COLO829 (cell line): ENCODE data around the gene PIM1.
"Not testable (repeated sequence)": the region's sequence is repeated elsewhere in the genome, so short reads cannot be mapped to it uniquely, and the experiment has no call there.

ENCODE experiments used
- DNase-seq: peaks from one replicate; pipeline ENCODE4 v3.0.0; 2012; ENCODE audit warnings: low spot score

PIM1 gene

DNA sequence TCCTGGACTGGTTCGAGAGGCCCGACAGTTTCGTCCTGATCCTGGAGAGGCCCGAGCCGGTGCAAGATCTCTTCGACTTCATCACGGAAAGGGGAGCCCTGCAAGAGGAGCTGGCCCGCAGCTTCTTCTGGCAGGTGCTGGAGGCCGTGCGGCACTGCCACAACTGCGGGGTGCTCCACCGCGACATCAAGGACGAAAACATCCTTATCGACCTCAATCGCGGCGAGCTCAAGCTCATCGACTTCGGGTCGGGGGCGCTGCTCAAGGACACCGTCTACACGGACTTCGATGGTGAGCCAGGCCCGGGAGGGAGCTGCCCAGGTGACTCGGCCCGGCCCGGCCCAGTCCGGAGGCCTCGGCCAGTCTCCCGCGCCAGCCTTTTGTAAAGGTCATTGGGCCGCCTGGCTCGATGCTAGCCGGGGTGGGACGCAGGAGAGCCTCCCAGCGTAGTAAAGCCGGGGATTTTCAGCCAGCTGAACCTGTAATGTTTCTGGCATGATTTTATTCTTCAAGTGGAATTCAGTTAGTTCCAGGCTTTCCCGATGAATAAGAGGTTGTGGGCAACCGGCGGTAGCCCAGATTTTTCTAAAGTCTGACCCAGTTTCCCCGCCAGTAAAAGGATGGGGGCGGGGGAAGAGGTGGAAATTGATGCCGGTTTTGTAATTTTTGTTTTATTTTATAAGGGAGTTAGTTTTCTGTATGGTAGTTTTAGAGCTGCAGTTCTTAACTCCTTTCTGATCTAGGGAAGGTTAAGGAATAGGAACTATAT lies 1.4 kb downstream of the PIM1 start:
- no peak for DNase-seq

DNA sequence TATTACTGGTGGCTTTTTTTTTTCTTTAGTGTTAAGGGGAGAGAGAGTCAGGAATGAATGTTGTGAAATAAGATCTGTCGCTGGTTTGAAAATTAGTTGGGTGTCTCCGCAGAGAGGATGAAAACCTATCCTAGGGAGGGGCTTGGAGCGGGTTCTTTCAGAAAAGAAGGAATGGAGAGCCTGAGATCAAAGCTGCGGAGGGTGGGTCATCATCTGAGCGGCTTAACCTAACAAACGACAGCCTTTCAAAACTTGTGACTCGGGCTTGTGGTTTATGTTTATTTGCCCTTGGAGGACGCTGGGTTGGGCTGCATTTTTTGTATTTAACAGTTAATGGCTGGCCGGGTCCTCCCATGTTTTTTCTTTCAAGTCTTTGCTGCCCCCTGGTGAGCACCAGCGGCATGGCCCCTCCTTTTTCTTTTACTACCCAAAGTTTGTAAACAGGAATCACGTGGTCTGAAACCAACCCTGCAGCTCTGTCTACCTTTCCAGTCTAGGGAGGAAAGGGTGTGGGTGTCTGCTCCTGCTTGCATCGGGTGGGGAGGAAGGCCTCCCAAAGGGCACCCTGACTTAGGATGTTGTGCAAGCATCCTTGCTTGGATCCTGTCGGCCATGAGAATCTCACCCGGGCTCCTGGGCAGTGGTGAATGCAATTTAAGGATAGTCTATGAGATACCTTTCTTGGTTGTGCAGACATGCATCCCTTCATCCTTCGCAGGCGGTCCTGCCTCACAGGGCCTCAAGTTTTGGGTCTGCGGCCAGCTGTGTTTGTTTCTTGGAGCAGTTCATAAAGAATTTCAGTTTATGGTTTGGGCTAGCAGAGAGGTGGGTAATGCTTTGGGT lies 2.2 kb downstream of the PIM1 start:
- DNase-seq = peak; percentile 96

DNA sequence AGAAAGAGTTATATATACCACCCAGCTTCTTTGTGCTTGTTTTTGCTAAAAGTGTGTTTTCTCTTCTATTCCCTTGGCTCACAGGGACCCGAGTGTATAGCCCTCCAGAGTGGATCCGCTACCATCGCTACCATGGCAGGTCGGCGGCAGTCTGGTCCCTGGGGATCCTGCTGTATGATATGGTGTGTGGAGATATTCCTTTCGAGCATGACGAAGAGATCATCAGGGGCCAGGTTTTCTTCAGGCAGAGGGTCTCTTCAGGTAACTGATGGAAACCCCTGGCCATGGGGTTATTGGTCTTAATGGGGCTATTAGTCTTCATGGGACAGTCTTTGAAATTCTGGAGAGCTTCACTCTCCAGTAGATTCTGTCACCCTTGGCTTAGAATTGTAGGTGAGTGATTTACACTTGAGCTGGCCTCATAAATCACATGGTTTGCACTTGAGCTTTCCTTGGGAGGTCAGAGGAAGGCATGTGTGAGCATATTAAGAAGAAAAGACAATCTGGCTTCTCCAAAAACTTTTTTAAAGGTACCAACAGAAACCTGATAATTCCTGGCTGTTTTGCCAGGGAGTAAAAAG lies 3.0 kb downstream of the PIM1 start:
- no peak for DNase-seq

DNA sequence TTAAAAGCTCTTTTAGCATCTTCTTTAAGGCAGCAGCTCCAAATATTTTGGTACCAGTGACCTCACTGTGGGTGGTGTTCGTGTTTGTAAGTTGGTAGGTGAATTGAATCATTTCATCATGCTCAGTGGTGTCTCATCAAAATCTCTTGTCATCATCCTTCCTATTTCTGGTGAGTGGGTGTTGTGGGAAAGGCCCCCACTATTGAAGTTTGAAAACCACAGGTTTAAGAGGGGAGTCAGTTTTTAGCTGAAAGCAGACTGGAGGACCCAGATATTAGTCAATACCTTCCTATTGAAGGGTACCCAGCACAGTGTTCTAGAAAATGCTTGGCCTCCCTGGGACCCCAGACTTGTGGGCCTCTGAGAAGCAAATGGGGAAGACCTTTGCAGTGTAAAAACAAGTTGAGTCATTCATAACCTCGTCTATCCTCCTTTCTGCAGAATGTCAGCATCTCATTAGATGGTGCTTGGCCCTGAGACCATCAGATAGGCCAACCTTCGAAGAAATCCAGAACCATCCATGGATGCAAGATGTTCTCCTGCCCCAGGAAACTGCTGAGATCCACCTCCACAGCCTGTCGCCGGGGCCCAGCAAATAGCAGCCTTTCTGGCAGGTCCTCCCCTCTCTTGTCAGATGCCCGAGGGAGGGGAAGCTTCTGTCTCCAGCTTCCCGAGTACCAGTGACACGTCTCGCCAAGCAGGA lies 3.7 kb downstream of the PIM1 start:
- DNase-seq = no peak

DNA sequence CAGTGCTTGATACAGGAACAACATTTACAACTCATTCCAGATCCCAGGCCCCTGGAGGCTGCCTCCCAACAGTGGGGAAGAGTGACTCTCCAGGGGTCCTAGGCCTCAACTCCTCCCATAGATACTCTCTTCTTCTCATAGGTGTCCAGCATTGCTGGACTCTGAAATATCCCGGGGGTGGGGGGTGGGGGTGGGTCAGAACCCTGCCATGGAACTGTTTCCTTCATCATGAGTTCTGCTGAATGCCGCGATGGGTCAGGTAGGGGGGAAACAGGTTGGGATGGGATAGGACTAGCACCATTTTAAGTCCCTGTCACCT lies 4.2 kb downstream of the PIM1 start:
- DNase-seq = no peak

DNA sequence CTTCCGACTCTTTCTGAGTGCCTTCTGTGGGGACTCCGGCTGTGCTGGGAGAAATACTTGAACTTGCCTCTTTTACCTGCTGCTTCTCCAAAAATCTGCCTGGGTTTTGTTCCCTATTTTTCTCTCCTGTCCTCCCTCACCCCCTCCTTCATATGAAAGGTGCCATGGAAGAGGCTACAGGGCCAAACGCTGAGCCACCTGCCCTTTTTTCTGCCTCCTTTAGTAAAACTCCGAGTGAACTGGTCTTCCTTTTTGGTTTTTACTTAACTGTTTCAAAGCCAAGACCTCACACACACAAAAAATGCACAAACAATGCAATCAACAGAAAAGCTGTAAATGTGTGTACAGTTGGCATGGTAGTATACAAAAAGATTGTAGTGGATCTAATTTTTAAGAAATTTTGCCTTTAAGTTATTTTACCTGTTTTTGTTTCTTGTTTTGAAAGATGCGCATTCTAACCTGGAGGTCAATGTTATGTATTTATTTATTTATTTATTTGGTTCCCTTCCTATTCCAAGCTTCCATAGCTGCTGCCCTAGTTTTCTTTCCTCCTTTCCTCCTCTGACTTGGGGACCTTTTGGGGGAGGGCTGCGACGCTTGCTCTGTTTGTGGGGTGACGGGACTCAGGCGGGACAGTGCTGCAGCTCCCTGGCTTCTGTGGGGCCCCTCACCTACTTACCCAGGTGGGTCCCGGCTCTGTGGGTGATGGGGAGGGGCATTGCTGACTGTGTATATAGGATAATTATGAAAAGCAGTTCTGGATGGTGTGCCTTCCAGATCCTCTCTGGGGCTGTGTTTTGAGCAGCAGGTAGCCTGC lies 4.8 kb downstream of the PIM1 start:
- no peak for DNase-seq

DNA sequence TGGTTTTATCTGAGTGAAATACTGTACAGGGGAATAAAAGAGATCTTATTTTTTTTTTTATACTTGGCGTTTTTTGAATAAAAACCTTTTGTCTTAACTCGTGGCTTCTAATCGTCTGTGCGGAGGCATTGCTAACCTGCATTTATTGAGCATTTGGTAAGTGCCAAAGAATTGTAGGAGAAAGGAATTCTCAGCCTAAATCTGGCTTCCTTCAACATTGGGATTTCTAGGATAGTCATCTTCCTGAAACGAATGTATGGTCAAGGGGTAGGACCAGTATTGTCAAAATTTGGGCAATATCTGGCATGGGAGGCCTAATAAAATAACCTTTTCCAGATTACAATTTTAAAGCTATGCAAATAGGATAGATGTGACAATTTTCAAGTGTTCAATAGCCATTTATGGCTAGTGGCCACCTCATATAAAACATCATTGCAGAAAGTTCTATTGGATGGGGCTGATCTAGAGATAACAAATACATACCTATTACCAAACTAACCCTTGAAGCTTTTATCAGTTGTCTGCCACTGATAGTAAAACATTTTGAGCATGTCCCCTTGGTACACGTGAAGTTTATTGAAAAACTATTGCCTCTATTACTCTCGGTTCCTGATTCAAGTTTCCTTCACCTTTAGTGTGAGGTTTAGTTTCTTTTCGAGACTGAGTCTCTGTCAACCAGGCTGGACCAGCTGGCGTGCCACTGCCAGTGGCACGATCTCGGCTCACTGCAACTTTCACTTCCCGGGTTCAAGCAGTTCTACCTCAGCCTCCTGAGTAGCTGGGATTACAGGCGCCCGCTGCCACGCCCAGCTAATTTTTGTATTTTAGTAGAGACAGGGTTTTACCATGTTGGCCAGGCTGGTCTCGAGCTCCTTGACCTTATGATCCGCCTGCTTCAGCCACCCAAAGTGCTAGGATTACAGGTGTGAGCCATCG lies 5.6 kb downstream of the PIM1 start:
- DNase-seq = no peak

DNA sequence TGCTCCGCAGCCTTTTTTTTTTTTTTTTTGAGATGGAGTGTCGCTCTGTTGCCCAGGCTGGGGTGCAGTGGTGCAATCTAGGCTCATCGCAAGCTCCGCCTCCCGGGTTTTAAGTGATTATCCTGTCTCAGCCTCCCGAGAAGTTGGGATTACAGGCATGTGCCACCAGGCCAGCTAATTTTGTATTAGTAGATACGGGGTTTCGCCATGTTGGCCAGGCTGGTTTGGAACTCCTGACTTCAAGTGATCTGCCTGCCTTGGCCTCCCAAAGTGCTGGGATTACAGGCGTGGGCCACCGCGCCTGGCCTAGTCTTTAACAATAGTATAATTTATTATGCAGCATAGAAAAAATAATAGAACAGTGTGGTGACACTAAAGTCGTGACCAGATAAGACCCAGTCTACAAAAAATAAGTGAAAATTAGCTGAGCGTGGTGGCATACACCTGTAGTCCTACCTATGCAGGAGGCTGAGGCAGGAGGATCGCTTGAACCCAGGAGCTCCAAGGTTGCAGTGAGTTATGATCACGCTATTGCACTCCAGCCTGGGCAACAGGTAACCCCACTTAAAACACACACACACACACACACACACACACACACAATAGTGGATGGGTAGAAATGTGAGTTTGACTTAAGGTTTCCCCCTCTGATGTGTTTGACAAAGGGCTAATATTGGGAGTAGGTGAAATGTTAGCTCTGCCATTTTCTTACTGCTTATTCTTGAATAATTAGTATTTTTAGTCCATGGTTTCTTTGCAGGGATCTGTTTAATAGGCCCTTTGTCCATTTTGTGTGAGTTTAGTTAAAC lies 6.5 kb downstream of the PIM1 start:
- no peak for DNase-seq

DNA sequence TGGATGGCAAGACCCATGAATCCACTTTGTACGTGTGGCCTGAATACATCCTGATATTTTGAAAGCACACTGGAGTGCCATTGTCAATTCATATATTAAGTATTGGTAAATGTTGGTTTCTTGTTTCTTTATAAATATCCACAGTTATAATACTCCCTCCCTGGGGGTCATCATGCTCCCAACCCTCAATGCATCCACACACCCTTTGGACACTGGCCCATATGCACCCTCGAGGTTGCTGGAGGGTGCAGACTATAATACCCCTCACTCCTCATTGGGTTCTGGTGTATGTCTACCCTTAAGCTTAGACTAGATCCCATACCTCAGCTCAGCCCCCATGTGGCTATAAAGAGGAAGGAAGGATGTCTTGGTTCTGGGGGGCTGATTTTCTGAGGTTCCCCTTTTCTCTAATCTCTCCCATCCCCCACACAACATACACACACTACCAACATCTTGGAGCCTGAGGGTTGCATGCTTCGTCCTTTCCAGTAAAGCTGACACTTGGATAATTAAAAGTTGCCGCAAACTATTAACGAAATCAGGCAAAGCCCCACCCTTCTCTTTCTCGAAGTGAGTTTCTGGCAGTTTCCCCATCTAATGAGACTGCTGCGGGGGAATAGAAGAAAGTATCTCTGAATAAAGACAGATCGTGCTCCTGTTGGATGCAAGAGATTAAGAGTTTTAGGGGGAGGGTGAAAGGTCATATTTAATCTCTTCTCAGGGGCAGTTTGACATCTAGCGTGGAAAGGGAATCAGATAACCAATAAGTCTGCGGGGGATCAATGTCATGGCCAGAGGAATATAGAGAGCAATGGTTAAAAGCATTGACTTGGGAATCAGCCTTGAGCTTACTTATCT lies 7.4 kb downstream of the PIM1 start:
- no peak for DNase-seq

DNA sequence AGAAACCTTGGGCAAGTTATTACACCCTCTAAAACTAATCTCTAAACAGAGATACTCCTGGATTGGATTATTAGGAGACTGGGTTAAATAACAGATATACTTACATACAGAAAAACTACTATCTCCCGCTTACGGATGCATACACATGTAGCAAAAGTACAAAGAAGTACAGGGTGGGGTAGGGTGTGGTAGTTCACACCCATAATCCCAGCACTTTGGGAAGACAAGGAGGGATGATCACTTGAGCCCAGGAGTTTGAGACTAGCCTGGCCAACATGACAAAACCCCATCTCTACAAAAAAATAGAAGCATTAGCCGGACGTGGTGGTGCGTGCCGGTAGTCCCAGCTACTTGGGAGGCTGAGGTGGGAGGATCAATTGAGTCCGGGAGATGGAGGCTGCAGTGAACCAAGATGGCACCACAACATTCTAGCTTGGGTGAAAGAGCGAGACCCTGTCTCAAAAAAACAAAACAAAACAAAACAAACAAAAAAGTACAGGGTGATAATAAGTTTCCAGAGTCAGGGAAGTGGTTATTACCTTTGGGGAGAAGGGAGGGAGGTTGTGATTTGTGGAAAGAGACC lies 8.1 kb downstream of the PIM1 start:
- DNase-seq = no peak

DNA sequence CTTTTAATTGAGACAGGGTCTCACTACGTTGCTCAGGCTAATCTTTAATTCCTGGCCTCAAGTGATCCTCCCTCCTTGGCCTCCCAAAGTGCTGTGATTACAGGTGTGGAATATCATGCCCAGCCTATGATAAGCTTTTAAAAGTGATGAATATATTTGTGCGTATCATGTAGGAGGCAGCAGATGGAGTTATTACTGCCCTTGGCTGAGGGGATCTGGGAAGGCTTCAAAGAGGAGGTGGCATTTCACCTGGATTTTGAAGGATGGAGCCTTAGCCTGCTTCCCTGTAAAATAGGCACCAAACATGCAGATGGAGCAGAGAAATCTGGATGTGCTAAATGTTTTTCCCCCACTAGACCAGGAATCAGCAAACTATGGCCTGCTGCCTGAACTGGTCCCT lies 10.1 kb downstream of the PIM1 start:
- DNase-seq = no peak

DNA sequence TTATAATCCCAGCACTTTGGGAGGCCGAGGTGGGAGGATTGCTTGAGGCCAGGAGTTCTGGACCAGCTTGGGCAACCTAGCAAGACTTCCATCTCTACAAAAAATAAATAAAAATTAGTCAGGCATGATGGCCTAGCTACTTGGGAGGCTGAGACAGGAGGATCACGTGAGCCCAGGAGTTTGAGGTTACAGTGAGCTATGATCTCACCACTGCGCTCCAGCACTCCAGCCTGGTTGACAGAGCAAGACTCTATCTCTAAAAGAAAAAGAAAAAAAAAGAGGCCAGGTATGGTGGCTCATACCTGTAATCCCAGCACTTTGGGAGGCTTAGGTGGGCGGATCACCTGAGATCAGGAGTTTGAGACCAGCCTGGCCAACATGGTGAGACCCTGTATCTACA lies 10.7 kb downstream of the PIM1 start:
- not testable (repeated sequence) for DNase-seq

DNA sequence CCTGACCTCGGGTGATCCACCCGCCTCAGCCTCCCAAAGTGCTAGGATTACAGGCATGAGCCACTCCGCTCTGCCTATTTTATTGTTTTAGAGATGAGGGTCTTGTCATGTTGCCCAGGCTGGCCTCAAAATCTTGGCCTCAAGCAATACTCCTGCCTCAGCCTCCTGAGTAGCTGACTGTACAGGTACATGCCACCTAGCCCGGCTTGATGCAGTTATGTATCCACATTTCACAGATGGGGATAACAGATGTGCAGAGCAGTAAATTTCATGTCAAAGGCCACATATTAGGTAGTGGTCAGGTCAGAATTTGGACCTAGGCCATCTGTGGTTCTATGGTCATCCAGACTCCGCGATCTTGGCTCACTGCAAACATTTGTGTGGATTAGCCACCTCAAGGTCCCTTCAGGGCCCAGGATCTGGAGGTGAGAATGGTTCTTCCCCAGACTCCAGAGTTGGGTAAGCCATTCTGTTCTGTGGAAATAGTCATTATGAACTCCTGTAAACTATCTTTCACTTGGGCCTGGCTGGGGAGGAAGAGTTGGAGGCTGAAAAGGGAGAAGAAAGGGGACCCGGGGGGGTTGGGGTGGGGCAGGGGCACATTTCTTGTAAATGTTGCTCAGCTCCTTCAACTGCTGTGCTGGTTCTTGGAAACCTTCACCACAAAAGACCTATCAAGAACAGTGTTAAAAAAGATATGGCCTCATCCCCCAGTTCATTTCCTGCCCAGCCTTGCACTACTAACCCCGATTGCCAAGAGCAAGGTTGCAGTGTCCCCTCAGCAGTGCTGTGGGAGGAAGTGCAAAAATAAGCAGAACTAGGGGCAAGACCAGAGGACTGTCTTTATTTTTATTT lies 13.0 kb downstream of the PIM1 start:
- DNase-seq = no peak

DNA sequence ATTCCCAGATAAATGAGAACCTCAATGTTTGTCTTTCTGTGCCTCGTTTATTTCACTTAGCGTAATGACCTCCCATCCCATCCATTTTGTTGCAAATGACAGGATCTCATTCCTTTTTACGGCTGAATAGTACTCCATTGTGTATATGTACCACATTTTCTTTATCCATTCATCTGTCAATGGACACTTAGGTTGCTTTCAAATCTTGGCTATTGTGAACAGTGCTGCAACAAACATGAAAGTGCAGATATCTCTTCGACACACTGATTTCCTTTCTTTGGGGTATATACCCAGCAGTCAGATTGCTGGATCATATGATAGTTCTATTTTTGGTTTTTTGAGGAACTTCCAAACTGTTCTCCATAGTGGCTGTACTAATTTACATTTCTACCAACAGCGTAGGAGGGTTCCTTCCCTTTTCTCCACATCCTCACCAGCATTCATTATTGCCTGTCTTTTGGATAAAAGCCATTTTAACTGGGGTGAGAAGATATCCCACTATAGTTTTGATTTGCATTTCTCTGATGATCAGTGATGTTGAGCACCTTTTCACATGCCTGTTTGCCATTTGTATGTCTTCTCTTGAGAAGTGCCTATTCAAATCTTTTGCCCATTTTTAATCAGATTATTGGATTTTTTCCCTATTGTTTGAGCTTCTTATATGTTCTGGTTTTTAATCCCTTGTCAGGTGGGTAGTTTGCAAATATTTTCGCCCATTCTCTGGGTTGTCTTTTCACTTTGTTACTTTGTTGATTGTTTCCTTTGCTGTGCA lies 16.2 kb downstream of the PIM1 start:
- not testable (repeated sequence) for DNase-seq

DNA sequence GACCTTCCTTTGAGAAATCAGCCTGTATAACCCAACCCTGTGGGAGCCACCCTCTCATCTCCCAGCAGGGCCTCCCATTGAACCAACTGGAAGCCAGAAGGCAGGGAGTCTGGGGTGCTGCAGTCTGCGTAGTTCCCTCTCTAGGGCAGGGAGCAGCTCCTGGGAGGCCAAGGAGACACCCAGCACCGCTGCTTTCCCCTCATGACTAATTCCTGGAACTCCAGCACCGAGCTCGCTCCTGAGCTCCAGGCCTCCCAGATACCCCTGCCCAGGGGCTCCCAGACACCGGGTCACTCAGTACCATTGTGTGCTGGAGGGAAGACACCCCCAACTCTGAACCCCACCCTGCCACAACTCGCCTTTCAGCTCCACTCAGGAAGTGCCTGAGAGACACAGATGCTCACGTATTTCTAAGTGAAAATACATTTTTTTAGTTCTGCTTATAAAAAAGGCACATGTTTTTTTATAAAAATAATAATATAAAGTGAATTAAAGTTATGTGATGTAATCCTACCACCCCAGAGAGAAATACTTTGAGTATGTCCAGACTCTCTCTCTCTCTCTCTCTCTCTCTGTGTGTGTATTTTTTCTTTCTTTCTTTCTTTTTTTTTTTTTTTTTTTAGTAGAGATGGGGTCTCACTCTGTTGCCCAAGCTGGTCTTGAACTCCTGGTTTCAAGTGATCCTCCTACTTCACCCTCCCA lies 17.5 kb downstream of the PIM1 start:
- no peak for DNase-seq

DNA sequence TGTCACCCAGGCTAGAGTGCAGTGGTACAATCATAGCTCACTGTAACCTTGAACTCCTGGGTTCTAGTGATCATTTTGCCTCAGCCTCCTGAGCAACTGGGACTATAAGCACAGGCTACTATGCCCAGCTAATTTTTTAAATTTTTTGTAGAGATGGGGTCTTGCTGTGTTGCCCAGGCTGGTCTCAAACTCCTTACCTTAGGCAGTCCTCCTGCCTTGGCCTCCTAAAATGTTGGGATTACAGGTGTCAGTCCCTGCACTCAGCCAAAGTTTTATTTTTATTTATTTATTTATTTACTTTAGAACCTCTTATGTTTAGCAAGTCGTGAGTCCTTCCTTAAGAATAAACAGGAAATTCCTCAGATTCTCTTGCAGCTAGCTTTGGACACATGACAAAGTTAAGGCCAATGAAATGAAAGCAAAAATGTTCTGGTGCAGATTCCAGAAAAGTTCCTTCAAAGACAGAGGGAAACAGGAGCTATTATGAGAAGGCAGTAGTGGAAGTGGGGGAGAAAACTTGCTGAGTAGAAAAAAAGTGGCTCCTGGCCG lies 19.1 kb downstream of the PIM1 start:
- DNase-seq = no peak
